Astrocyte of the cerebellum (primary cell): ENCODE data around the gene UBFD1.

ENCODE experiments used
- DNase-seq: peaks from one replicate; pipeline ENCODE4 v3.0.0-alpha.2; 2011; ENCODE audit warnings: low read depth
- H3K4me3 ChIP-seq: 2 replicates; pipeline ENCODE4 v1.5.1; 2011; ENCODE audit warnings: mild to moderate bottlenecking, low read depth, low read length, moderate library complexity
- in situ Hi-C: cut with HindIII; loops from 2 replicates; pipeline ENCODE4 v1.10.0; 2017; ENCODE audit warnings: low sequenced_read_pairs
- TF ChIP-seq, protein P1 (sequence below): IDR thresholded peaks from 2 replicates; pipeline ENCODE4 v1.5.1; 2012; ENCODE audit warnings: low read length, low read depth, moderate library complexity, mild to moderate bottlenecking; ENCODE audit errors: missing control alignments

Gene UBFD1

DNA sequence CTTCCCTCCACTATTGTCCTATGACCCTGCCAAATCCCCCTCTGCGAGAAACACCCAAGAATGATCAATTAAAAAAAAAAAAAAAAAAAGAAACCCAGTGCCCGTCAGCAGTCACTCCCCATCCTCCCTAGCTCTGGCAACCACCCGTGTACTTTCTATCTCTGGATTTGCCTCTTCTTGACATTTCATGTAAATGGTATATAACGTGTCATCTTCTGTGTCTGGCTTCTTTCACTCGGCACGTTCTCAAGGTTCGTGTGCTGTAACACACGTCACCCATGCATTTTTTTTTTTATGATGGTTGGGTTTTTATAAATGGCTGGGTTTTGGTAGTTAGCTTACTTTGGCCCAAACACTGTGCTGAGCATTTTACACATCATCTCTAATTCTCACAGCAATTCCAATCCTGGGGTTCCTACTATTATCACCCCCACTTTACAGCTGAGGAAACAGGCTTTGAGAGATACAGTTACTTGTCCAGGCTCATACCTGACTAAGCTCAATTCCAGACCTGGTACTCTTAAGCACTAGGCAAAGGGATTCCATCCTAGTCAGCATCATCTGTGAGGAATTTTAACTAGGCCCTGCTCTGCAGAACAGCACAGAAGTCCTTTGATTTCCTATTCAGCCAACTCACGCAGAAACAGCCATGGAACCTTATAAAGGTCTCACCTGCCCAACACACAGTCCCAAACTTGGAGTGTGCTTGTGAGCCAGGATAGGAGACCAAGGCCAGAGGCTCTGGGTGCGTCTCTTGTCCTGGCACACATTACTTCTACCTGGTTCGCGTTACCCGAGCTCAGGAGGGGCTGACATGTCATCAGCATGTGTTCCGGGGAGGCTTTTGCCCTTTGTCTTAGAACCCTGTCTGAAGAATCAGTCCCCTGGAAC is 26.9 kb downstream of the UBFD1 start:
- TF ChIP-seq, protein P1, sequence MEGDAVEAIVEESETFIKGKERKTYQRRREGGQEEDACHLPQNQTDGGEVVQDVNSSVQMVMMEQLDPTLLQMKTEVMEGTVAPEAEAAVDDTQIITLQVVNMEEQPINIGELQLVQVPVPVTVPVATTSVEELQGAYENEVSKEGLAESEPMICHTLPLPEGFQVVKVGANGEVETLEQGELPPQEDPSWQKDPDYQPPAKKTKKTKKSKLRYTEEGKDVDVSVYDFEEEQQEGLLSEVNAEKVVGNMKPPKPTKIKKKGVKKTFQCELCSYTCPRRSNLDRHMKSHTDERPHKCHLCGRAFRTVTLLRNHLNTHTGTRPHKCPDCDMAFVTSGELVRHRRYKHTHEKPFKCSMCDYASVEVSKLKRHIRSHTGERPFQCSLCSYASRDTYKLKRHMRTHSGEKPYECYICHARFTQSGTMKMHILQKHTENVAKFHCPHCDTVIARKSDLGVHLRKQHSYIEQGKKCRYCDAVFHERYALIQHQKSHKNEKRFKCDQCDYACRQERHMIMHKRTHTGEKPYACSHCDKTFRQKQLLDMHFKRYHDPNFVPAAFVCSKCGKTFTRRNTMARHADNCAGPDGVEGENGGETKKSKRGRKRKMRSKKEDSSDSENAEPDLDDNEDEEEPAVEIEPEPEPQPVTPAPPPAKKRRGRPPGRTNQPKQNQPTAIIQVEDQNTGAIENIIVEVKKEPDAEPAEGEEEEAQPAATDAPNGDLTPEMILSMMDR, result no peak
- no peak overlapping the region for H3K4me3 ChIP-seq
- in situ Hi-C loops, result no loop called here
- no peak for DNase-seq

DNA sequence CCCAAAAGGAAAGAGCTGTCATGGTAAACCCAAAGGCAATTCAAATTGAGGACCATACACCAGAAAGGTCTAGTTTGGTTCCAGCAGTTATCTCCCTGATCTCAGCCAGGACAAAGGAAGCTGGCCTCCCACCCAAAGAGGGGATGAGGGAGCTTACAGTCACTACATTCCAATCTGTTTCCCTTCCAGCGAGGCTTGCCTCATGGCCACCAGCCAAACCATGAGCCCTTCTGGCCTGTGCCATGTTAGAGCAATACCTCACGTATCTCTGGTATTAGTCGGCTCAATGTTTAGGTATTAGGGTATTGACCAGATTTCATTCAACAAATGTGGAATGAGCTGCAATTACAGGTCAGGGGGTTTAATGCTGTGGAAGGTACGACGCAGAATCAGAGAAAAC is 30.2 kb downstream of the UBFD1 start:
- peak; percentile 80 for DNase-seq
- no peak overlapping the region for H3K4me3 ChIP-seq
- in situ Hi-C loops, result no loop called here
- TF ChIP-seq, protein P1, result no peak

DNA sequence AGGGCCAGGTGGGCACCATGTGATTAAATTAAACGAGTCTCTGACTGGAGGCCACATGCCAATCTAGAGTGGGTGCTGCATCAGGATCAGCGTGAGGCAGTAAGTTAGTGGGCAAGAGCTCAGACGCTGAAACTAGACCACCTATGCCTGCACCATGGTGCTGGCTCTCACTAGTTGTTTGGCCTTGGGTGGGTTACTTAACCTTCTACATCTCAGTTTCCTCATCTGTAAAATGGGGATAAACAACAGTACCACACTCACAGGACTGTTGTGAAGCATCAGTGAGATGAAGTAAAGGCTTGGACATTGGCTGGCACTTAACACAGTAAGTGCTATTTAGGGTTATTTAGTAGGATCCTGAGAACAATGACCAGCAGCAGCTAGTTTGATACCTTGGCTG is 32.7 kb downstream of the UBFD1 start:
- in situ Hi-C loops, result no loop called here
- DNase-seq, result no peak
- no peak overlapping the region for H3K4me3 ChIP-seq
- TF ChIP-seq, protein P1, result no peak

DNA sequence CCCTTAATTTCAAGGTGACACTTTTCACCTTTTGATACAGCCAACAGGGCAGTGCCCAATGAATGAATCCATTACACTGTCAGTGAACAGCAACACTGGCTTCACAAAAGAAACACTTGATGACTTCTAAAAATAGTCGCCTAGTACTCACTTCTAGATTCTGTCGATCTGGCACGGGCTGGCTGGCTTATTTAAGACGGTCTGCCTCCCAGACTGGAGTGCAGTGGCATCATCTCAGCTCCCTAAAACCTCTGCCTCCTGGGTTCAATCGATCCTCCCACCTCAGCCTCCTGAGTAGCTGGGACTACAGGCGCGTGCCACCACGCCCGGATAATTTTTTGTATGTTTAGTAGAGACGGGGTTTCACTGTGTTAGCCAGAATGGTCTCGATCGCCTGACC is 36.7 kb downstream of the UBFD1 start:
- TF ChIP-seq, protein P1, result no peak
- H3K4me3 ChIP-seq, result no peak overlapping the region
- no peak for DNase-seq
- in situ Hi-C loops, result no loop called here

DNA sequence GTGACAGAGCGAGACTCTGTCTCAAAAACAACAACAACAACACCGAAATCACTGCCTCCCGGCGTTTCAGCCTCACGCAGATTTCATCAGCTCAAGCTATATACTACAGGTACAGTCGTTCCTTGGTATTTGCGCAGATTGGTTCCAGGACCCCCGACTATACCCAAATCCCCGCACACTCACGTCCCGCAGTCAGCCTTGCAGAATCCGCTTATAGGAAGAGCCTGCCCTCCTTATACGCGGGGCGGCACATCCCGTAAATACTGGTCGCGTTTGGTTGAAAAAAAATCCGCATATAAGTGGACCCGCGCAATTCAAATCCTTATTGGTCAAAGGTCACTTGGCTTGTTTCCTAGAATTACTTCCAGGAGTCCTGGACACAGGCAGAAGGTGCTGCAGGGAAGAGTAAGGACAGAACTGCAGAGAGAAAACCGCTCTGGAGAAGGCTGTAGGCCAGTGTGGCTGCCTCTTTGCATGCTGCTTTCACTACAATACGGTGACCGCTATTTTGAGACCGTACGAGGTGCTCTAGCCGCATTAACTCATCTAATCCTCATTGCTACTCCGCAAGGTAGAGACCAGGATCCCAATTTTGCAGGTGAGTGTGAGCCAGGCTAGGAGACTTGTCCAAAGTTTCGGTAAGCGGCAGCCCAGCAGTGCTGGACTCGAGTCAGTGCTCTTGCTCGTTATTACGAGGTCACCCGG is 37.9 kb downstream of the UBFD1 start:
- no peak for DNase-seq
- peak overlapping the region; percentile 95 for H3K4me3 ChIP-seq
- in situ Hi-C loops, result no loop called here
- TF ChIP-seq, protein P1, result no peak

DNA sequence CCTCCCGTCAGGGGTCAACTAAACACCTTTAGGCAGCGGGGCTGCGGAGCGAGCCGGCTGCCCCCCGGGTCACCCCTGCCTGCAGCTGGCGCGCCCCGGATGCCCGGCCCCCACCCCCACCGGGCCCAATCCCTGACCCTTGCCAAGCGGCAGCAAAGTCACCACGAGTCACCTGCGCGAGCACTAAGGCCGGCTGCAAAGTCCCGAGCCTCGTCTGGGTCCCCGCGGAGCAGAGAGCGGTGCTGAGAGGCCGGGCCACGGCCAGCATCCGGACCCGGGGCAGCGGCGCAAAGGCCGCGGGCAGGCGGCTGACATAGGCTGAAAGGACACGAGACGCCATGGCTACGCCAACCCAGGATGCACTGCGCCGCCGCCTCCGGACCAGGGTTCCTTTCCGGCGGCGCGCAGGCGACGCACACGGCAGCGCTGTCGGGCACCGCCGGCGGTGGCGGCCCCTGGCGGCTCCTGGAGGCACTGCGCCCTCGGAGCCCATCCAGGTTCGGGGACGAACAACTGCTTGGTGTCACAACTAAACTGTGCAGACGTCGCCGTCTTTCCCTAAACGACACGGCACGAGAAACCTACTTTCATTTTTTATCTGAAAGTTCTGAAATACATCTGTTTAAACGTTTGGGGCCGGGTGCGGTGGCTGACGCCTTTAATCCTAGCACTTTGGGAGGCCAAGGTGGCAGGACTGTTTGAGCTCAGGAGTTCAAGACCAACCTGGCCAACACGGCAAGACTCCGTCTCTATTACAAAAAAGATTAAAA is 38.6 kb downstream of the UBFD1 start, which contains the start of gene NDUFAB1:
Gene NDUFAB1, minus strand, starts transcription at position 366 of the 770 bp plus-strand sequence. Its CDS starts 26 bp downstream, at position 340.
- H3K4me3 ChIP-seq, result peak within 1 kb of the TSS; percentile 95
- in situ Hi-C loops, result no loop called here
- TF ChIP-seq, protein P1, result peak; percentile 99
- peak; percentile 57 for DNase-seq
